Measurements from ENCODE around the gene GPR39.

Gene GPR39

GRCh38 chr2:132412021-132412420 is 4.6 kb upstream of the GPR39 start:
- DNase-seq (ENCODE audit: low read depth in 2 of 2), result no peak

GRCh38 chr2:132414081-132414480 is 2.5 kb upstream of the GPR39 start:
- DNase-seq (ENCODE audit: low read depth in 2 of 2), result no peak

- DNase-seq (ENCODE audit: low read depth in 2 of 2), result no peak
These were observed 1.2 kb upstream of the GPR39 start for GRCh38 chr2:132415256-132415914.

- DNase-seq (ENCODE audit: low read depth in 2 of 2), result no peak
These were observed 486 bp upstream of the GPR39 start for GRCh38 chr2:132415915-132416722.

GRCh38 chr2:132417430-132418035 is 928 bp downstream of the GPR39 start:
- no peak for DNase-seq (ENCODE audit: low read depth in 2 of 2)

- no peak for DNase-seq (ENCODE audit: low read depth in 2 of 2)
These were observed 2.6 kb downstream of the GPR39 start for GRCh38 chr2:132419235-132419634.

- DNase-seq (ENCODE audit: low read depth in 2 of 2), result no peak
These were observed 3.3 kb downstream of the GPR39 start for GRCh38 chr2:132419941-132420340.

GRCh38 chr2:132420816-132421805 is 4.5 kb downstream of the GPR39 start:
- DNase-seq (ENCODE audit: low read depth in 2 of 2), result no peak

GRCh38 chr2:132422736-132423135 is 6.1 kb downstream of the GPR39 start:
- DNase-seq (ENCODE audit: low read depth in 2 of 2), result no peak

- no peak for DNase-seq (ENCODE audit: low read depth in 2 of 2)
These were observed 8.0 kb downstream of the GPR39 start for GRCh38 chr2:132424526-132425121.

GRCh38 chr2:132426033-132426432 is 9.4 kb downstream of the GPR39 start:
- no peak for DNase-seq (ENCODE audit: low read depth in 2 of 2)

GRCh38 chr2:132426656-132427055 is 10.1 kb downstream of the GPR39 start:
- no peak for DNase-seq (ENCODE audit: low read depth in 2 of 2)

GRCh38 chr2:132429351-132429750 is 12.7 kb downstream of the GPR39 start:
- DNase-seq (ENCODE audit: low read depth in 2 of 2), result no peak

GRCh38 chr2:132429941-132430573 is 13.5 kb downstream of the GPR39 start:
- no peak for DNase-seq (ENCODE audit: low read depth in 2 of 2)

- no peak for DNase-seq (ENCODE audit: low read depth in 2 of 2)
These were observed 14.3 kb downstream of the GPR39 start for GRCh38 chr2:132430895-132431294.

- DNase-seq (ENCODE audit: low read depth in 2 of 2), result no peak
These were observed 21.5 kb downstream of the GPR39 start for GRCh38 chr2:132437852-132438669.

- no peak for DNase-seq (ENCODE audit: low read depth in 2 of 2)
These were observed 22.1 kb downstream of the GPR39 start for GRCh38 chr2:132438691-132439090.

- no peak for DNase-seq (ENCODE audit: low read depth in 2 of 2)
These were observed 23.2 kb downstream of the GPR39 start for GRCh38 chr2:132439703-132440398.

GRCh38 chr2:132441051-132441450 is 24.4 kb downstream of the GPR39 start:
- no peak for DNase-seq (ENCODE audit: low read depth in 2 of 2)
